ENCODE measurements around the gene ADGB.
"Not testable (repeated sequence)": the region's sequence is repeated elsewhere in the genome, so short reads cannot be mapped to it uniquely, and the experiment has no call there.

The ADGB gene

DNA sequence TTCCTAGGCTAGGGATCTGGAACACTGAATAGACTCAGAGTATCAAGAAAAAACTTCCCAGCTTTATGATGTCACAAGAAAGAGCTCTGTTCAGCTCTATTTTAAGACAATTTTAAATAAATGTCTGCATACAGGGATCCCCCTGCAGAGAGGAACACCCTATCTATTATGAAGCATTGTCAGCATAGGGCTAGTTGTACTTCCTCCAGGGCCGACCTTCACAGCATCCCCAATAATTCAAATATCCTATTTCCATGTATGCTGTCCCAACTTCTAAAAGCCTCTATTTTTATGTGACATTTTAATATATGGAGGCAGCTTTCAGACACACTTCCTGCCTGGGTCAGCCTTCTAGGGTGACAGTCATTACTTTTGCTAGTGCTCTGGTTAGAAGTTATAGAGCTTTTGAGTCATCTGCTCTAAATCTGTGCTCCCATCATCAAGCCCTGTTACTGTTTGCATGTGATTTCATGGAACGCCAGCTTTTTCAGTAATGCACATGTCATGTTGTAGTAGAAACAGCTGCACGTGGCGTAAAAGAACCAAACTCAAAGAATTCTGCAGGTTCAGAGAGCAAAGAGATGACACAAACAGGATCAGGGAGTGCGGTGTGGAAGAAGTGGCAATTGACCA lies 189.2 kb downstream of the ADGB start:
- no peak for DNase-seq (ENCODE audit: extremely low spot score)
- POLR2A ChIA-PET = no interaction called here
- no peak for TF ChIP-seq HDGF (IDR thresholded peaks at IDR 0.05; ENCODE audit: borderline replicate concordance)
- TF ChIP-seq, protein P1, sequence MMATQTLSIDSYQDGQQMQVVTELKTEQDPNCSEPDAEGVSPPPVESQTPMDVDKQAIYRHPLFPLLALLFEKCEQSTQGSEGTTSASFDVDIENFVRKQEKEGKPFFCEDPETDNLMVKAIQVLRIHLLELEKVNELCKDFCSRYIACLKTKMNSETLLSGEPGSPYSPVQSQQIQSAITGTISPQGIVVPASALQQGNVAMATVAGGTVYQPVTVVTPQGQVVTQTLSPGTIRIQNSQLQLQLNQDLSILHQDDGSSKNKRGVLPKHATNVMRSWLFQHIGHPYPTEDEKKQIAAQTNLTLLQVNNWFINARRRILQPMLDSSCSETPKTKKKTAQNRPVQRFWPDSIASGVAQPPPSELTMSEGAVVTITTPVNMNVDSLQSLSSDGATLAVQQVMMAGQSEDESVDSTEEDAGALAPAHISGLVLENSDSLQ (IDR thresholded peaks at IDR 0.05) = no peak
- TF ChIP-seq TARDBP (IDR thresholded peaks at IDR 0.05) = no peak
- TF ChIP-seq NFRKB (IDR thresholded peaks at IDR 0.05) = no peak
- no peak for TF ChIP-seq ZNF384 (IDR thresholded peaks at IDR 0.05)
- no peak for TF ChIP-seq ELF4 (IDR thresholded peaks at IDR 0.05)
- TF ChIP-seq FOXK2 (IDR thresholded peaks at IDR 0.05) = no peak
- TF ChIP-seq SUZ12 (IDR thresholded peaks at IDR 0.05) = no peak
- TF ChIP-seq SP1 (IDR thresholded peaks at IDR 0.05) = no peak
- TF ChIP-seq ARNT (IDR thresholded peaks at IDR 0.05) = no peak
- TF ChIP-seq LEF1 (IDR thresholded peaks at IDR 0.05; ENCODE audit: borderline replicate concordance) = no peak
- no peak for TF ChIP-seq FOXA1 (IDR thresholded peaks at IDR 0.05)
- no peak for TF ChIP-seq CTBP1 (IDR thresholded peaks at IDR 0.05; ENCODE audit: borderline replicate concordance)
- TF ChIP-seq L3MBTL2 (conservative IDR thresholded peaks at IDR 0.05) = no peak
- TF ChIP-seq BHLHE40 (IDR thresholded peaks at IDR 0.05; ENCODE audit: borderline replicate concordance) = no peak
- CTCF ChIA-PET = no interaction called here

DNA sequence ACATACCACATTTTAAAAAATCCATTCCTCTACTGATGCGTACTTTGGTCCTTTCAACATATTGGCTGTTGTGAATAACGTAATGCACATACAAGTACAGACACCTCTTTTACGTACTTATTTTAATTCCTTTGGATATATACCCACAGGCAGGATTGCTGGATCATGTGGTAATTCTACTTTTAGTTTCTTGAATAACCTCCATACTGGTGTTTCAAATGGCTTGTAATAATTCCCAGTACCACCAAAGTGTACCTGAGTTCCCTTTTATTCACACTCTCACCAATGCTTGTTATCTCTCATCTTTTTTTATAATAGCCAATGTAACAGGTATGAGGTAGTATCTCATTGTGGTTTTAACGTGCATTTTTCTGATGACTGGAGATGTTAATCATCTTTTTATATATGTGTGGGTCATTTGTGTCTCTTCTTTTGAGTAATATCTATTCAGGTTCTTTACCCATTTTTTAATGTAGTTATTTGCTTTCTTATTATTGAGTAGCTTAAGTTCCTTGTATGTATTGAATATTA lies 191.9 kb downstream of the ADGB start:
- ChIA-PET POLR2A (no interaction called here), CTCF (no interaction called here)
- TF ChIP-seq ELF4 (IDR thresholded peaks at IDR 0.05) (no peak), ZNF384 (IDR thresholded peaks at IDR 0.05) (no peak), HDGF (IDR thresholded peaks at IDR 0.05; ENCODE audit: borderline replicate concordance) (no peak), ARNT (IDR thresholded peaks at IDR 0.05) (no peak), CTBP1 (IDR thresholded peaks at IDR 0.05; ENCODE audit: borderline replicate concordance) (no peak), FOXK2 (IDR thresholded peaks at IDR 0.05) (no peak), NFRKB (IDR thresholded peaks at IDR 0.05) (no peak), L3MBTL2 (conservative IDR thresholded peaks at IDR 0.05) (no peak), FOXM1 (IDR thresholded peaks at IDR 0.05; ENCODE audit: borderline replicate concordance) (no peak), SP1 (IDR thresholded peaks at IDR 0.05) (no peak), LEF1 (IDR thresholded peaks at IDR 0.05; ENCODE audit: borderline replicate concordance) (no peak), TARDBP (IDR thresholded peaks at IDR 0.05) (no peak), BHLHE40 (IDR thresholded peaks at IDR 0.05; ENCODE audit: borderline replicate concordance) (no peak), SUZ12 (IDR thresholded peaks at IDR 0.05) (no peak), FOXA1 (IDR thresholded peaks at IDR 0.05) (no peak)
- TF ChIP-seq, protein P1 (IDR thresholded peaks at IDR 0.05) = no peak
- no peak for DNase-seq (ENCODE audit: extremely low spot score)

DNA sequence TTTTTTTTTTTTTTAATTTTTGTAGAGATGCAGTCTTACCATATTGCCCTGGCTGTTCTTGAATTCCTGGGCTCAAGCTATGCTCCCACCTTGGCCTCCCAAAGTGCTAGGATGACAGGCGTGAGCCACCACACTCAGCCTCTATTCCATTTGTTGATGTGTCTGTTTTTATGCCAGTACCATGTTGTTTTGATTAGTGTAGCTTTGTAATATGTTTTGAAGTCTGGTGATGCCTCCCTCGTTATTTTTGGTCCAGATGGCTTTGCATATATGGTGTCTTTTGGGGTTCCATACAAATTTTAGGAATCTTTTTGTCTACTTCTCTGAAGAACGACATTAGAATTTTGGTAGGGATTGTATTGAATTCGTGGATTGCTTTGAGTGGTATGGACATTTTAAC lies 193.2 kb downstream of the ADGB start:
- no peak for DNase-seq (ENCODE audit: extremely low spot score)
- CTCF ChIA-PET = no interaction called here

DNA sequence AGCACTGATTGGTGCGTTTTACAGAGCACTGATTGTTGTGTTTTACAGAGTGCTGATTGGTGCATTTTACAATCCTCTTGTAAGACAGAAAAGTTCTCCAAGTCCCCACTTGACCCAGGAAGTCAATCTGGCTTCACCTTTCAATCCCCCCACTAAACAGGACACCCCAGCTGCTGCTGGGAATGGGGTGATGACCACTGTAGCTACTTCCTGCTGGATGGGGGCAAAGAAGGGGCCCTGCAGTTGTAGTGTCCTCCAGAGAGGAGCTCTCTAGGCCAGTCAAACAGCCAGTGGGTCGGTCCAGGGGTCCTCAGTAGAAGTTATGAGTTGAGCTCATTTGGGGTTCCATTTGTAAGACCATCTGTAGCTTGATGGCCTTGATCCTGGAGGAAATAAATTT lies 194.4 kb downstream of the ADGB start:
- DNase-seq (ENCODE audit: extremely low spot score); POLR2A ChIA-PET; CTCF ChIA-PET: not testable (repeated sequence)

More for the DNA sequence above, 193.2 kb downstream of the ADGB start:
- POLR2A ChIA-PET = no interaction called here
- TF ChIP-seq FOXA1 (IDR thresholded peaks at IDR 0.05) (no peak), ARNT (IDR thresholded peaks at IDR 0.05) (no peak), FOXM1 (IDR thresholded peaks at IDR 0.05; ENCODE audit: borderline replicate concordance) (no peak), LEF1 (IDR thresholded peaks at IDR 0.05; ENCODE audit: borderline replicate concordance) (no peak), HDGF (IDR thresholded peaks at IDR 0.05; ENCODE audit: borderline replicate concordance) (no peak), L3MBTL2 (conservative IDR thresholded peaks at IDR 0.05) (no peak), ELF4 (IDR thresholded peaks at IDR 0.05) (no peak)

DNA sequence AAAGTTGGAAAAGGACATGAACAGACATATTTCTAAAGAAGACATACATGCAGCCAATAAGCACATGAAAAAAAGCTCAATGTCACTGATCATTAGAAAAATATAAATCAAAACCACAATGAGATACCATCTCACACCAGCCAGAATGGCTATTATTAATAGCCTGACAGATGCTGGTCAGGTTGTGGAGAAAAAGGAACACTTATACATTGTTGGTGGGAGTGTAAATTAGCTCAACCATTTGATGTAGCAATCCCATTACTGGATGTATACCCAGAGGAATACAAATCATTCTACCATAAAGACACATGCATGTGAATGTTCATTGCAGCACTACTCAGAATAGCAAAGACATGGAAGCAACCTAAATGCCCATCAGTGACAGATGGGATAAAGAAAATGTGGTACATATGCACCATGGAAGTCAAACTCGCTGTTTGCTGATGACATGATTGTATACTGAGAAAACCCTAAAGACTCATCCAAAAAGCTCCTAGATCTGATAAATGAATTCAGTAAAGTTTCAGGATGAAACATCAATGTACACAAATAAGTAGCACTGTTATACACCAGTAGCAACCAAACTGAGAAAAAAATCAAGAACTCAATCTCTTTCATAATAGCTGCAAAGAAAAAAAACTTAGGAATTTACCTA lies 196.8 kb downstream of the ADGB start:
- no peak for DNase-seq (ENCODE audit: extremely low spot score)
- no peak for TF ChIP-seq ELF4 (IDR thresholded peaks at IDR 0.05)
- TF ChIP-seq HDGF (IDR thresholded peaks at IDR 0.05; ENCODE audit: borderline replicate concordance) = no peak
- no peak for TF ChIP-seq FOXK2 (IDR thresholded peaks at IDR 0.05)
- no peak for TF ChIP-seq FOXA1 (IDR thresholded peaks at IDR 0.05)
- TF ChIP-seq ZNF384 (IDR thresholded peaks at IDR 0.05) = no peak
- no peak for TF ChIP-seq SUZ12 (IDR thresholded peaks at IDR 0.05)
- TF ChIP-seq LEF1 (IDR thresholded peaks at IDR 0.05; ENCODE audit: borderline replicate concordance) = no peak
- no peak for TF ChIP-seq ARNT (IDR thresholded peaks at IDR 0.05)
- TF ChIP-seq FOXM1 (IDR thresholded peaks at IDR 0.05; ENCODE audit: borderline replicate concordance) = no peak
- ChIA-PET POLR2A (no interaction called here), CTCF (interaction anchor here (0.6 kb wide), 1 partner anchor 12 kb away, joined by 3 read pairs; no protein-coding TSS in a partner anchor)

DNA sequence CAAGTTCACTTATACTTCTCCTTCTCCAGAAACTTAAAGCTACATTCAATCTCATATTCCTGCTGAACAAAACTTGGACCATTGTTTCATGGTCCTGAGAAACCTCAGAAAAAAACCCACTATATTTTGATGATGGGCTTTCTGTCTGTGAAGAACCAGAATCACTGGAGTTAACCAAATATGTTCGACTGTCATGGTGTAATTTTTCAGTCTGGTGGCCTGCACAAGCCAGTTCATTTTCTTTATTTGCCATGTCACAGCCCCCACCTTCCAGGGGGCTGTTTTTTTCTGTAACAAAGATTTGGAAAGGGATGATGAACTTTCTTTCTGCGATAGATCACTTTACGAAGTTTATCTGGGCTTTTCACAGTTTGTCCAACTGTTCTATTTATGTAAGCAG lies 204.4 kb downstream of the ADGB start:
- DNase-seq (ENCODE audit: extremely low spot score); CTCF ChIA-PET; POLR2A ChIA-PET: not testable (repeated sequence)

DNA sequence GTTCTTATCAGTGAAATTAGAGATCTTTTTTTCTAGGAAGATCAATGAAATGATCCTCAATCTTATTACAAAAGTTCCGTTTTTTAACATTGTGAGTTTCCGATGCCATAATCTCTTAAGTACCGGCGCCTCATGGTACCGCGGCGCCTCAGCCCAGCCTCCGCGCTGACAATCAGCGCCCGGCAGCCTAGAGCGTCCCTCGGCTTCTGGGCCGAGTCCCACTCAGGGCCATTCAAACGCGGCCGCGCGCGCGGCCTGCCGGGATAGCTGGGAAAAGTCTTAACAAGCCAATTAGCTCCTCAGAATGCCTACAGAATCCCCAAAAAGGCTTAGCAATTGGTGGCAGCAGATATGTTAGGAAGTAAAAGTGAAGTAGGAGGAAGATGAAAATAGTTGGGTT lies 204.8 kb downstream of the ADGB start:
- POLR2A ChIA-PET = no interaction called here
- CTCF ChIA-PET = no interaction called here
- DNase-seq (ENCODE audit: extremely low spot score) = no peak
- TF ChIP-seq ZNF384 (IDR thresholded peaks at IDR 0.05) (no peak), ARNT (IDR thresholded peaks at IDR 0.05) (no peak), BHLHE40 (IDR thresholded peaks at IDR 0.05; ENCODE audit: borderline replicate concordance) (no peak), FOXM1 (IDR thresholded peaks at IDR 0.05; ENCODE audit: borderline replicate concordance) (no peak), ELF4 (IDR thresholded peaks at IDR 0.05) (no peak), NFRKB (IDR thresholded peaks at IDR 0.05) (no peak), SUZ12 (IDR thresholded peaks at IDR 0.05) (no peak), FOXK2 (IDR thresholded peaks at IDR 0.05) (no peak), CTBP1 (IDR thresholded peaks at IDR 0.05; ENCODE audit: borderline replicate concordance) (no peak), L3MBTL2 (conservative IDR thresholded peaks at IDR 0.05) (no peak), FOXA1 (IDR thresholded peaks at IDR 0.05) (no peak), HDGF (IDR thresholded peaks at IDR 0.05; ENCODE audit: borderline replicate concordance) (no peak), SP1 (IDR thresholded peaks at IDR 0.05) (no peak)
